K562 (cell line): Measurements from ENCODE around the gene BORCS8. TPM values are rescaled to one million over a fixed set of nuclear protein-coding genes. Genes with fewer than 3 reads are reported as not detected.

Experiments
- ATAC-seq: fragments of 200-7000 bp; cut with Tn5 transposase; 3 replicates; pipeline ENCODE4 v1.9.1; 2020; ENCODE audit warnings: moderate library complexity
- BruUV-seq: library from RNA; stranded (reverse); fragments of 400-500 nt; replicated peaks from 2 replicates; lab custom pipeline; 2021; lab: Mats Ljungman, UMichigan
- CTCF ChIA-PET: fragments of 300-600 bp; formaldehyde crosslinking; extraction: SDS; loops from one replicate; lab custom pipeline; 2021; ENCODE audit warnings: low intra/inter-chr PET ratio; lab: Yijun Ruan, JAX
- POLR2A ChIA-PET: fragments of 300-600, 350-650 bp; sonication (Branson Sonifier 250); formaldehyde crosslinking; extraction: SDS; loops from one replicate; lab custom pipeline; 2021; ENCODE audit warnings: antibody characterized with exemption, inconsistent platforms; lab: Yijun Ruan, JAX
- DNase-seq, 4 experiments: peaks; one replicate each; pipeline versions ENCODE4 v3.0.0 to v3.0.0-alpha.2; 2011 to 2018; ENCODE audit warnings: low spot score in 3 of 4, mixed read lengths in 3 of 4; ENCODE audit errors: extremely low read depth in 1 of 4
- FAIRE-seq: peaks from 2 replicates; lab custom pipeline; 2011; peaks lifted over from hg19 to GRCh38; lab: Jason Lieb, UNC
- H2AFZ ChIP-seq: 2 replicates; pipeline ENCODE4 v1.6.0; 2011; ENCODE audit warnings: low read depth, low read length, control low read depth, inconsistent platforms
- H3K27ac ChIP-seq: fragments of 200-600 bp; 3 replicates; pipeline ENCODE4 v1.8.0; 2011; ENCODE audit warnings: low read depth, mild to moderate bottlenecking, control low read depth, inconsistent platforms, low read length, moderate library complexity, mixed read lengths; ENCODE audit errors: extremely low read depth
- H3K27me3 ChIP-seq, 2 experiments: fragments of 300-600 bp in 1 of 2; 2 replicates in 1 of 2; 3 replicates in 1 of 2; pipeline versions ENCODE4 v1.6.0 to v1.8.0; 2011; ENCODE audit warnings: inconsistent platforms in 2 of 2, low read length in 2 of 2, mild to moderate bottlenecking in 1 of 2, mixed read lengths in 1 of 2, moderate library complexity in 1 of 2; ENCODE audit not compliant: control insufficient read depth in 2 of 2, insufficient read depth in 2 of 2
- H3K36me3 ChIP-seq: fragments of 300-600 bp; 3 replicates; pipeline ENCODE4 v1.8.0; 2011; ENCODE audit warnings: mild to moderate bottlenecking, low read length, inconsistent platforms; ENCODE audit not compliant: control insufficient read depth, insufficient read depth
- H3K4me1 ChIP-seq, 2 experiments: fragments of 200-600 bp in 1 of 2; replicated peaks in 1 of 2; 2 replicates in 1 of 2; 3 replicates in 1 of 2; pipeline versions ENCODE4 v1.5.1 to v1.8.0; 2011; ENCODE audit warnings: inconsistent platforms in 2 of 2, low read length in 2 of 2, mild to moderate bottlenecking in 1 of 2, mixed read lengths in 1 of 2, moderate library complexity in 1 of 2; ENCODE audit not compliant: control insufficient read depth in 2 of 2, insufficient read depth in 2 of 2
- H3K4me2 ChIP-seq: 2 replicates; pipeline ENCODE4 v1.6.1; 2011; ENCODE audit warnings: low read length, control low read depth, inconsistent platforms, mixed read lengths; ENCODE audit not compliant: insufficient read depth
- H3K4me3 ChIP-seq: fragments of 200-600 bp; sonication (generic), shearing (Covaris generic); 2 replicates; pipeline ENCODE4 v1.5.1; 2016; ENCODE audit warnings: control low read depth, inconsistent platforms
- H3K79me2 ChIP-seq: fragments of 200-600 bp; 3 replicates; pipeline ENCODE4 v1.8.0; 2011; ENCODE audit warnings: low read length, inconsistent platforms; ENCODE audit not compliant: control insufficient read depth, insufficient read depth
- H3K9ac ChIP-seq, 2 experiments: 2 replicates each; pipeline versions ENCODE4 v1.6.0 to v1.6.1; 2011; ENCODE audit warnings: low read depth in 2 of 2, low read length in 2 of 2, control low read depth in 1 of 2, inconsistent platforms in 1 of 2, mild to moderate bottlenecking in 1 of 2, mixed read lengths in 1 of 2; ENCODE audit not compliant: insufficient read depth in 1 of 2
- H3K9me1 ChIP-seq: one replicate; pipeline ENCODE4 v1.6.0; 2011; ENCODE audit warnings: inconsistent platforms, mild to moderate bottlenecking, low read length, moderate library complexity; ENCODE audit not compliant: control insufficient read depth, insufficient read depth
- H3K9me3 ChIP-seq: replicated peaks from 2 replicates; pipeline ENCODE4 v1.5.1; 2011; ENCODE audit warnings: low read depth, low read length, inconsistent platforms; ENCODE audit not compliant: control insufficient read depth, insufficient read depth
- H4K20me1 ChIP-seq: replicated peaks from 2 replicates; pipeline ENCODE4 v1.6.1; 2011; ENCODE audit warnings: low read length, inconsistent platforms, mixed read lengths; ENCODE audit not compliant: control insufficient read depth, insufficient read depth
- KDM1A ChIP-seq, 2 experiments: fragments of 450-650 bp; IDR thresholded peaks; 2 replicates each; pipeline ENCODE4 v1.6.1; 2016; ENCODE audit warnings: mild to moderate bottlenecking in 2 of 2
- MXD1 ChIP-seq: fragments of 250-450 bp; sonication (Bioruptor Pico); IDR thresholded peaks from 2 replicates; pipeline ENCODE4 v1.8.0; 2021; ENCODE audit warnings: borderline replicate concordance, mild to moderate bottlenecking, moderate library complexity; ENCODE audit not compliant: poor library complexity, severe bottlenecking
- NCOA6 ChIP-seq: fragments of 450-650 bp; IDR thresholded peaks from 2 replicates; pipeline ENCODE4 v1.6.1; 2017; ENCODE audit warnings: mild to moderate bottlenecking
- THAP12 ChIP-seq: fragments of 250-450 bp; sonication (Bioruptor Pico); IDR thresholded peaks from 2 replicates; pipeline ENCODE4 v1.9.0; 2021; ENCODE audit warnings: mild to moderate bottlenecking, inconsistent platforms
- ZMIZ1 ChIP-seq, 2 experiments: fragments of 150-350 bp in 1 of 2; IDR thresholded peaks; 2 replicates each; pipeline ENCODE4 v1.6.1; 2012 to 2016; ENCODE audit warnings: low read depth in 2 of 2, low read length in 2 of 2, mild to moderate bottlenecking in 1 of 2, moderate library complexity in 1 of 2
- WGBS: fragments of 100-300 bp; shearing (Covaris generic); methylation state at CpG from one replicate; pipeline ENCODE4 v1.1.6; 2016; ENCODE audit warnings: low coverage, mixed read lengths; ENCODE audit not compliant: insufficient coverage; ENCODE audit errors: missing lambda C conversion rate; 5-methylcytosine and 5-hydroxymethylcytosine counted together
- in situ Hi-C: fragments of 300-500 bp; cut with MboI; formaldehyde crosslinking; loops from 4 replicates; pipeline ENCODE4 v1.15.0; 2018; ENCODE audit warnings: inconsistent platforms, mixed read lengths
- intact Hi-C: fragments of 100-400 bp; cut with micrococcal nuclease; formaldehyde crosslinking; loops from 2 replicates; pipeline ENCODE4 v1.14.2; 2022
- polyA plus RNA-seq, 8 experiments: library from polyadenylated mRNA; depleted of rRNA in 4 of 8; stranded (reverse) in 5 of 8; unstranded in 3 of 8; fragments of >200 nt; fragmentation: Nextera tagmentation in 2 of 8; fragmentation: Illumina TruSeq in 1 of 8; extraction: Ambion mirVana in 2 of 8; extraction: Trizol in 1 of 8; gene quantifications; 2 replicates each; pipeline versions ENCODE4 v1.2.1 to v1.2.3, GENCODE V29; 2011 to 2014; ENCODE audit warnings: inconsistent platforms in 1 of 8, missing spikeins in 1 of 8
- total RNA-seq, 7 experiments: library from RNA; depleted of rRNA in 6 of 7; stranded (reverse); fragments of >200 nt in 6 of 7; fragmentation: Illumina TruSeq in 2 of 7; extraction: Trizol in 2 of 7; gene quantifications; 2 replicates each; pipeline versions ENCODE4 v1.2.1 to v1.2.3, GENCODE V29; 2011 to 2021; ENCODE audit warnings: low replicate concordance in 1 of 7

BORCS8 gene
- total and polyA plus RNA-seq, 9 of the 15 experiments (the other 6 are each of a cell fraction or from before 2014, with no cell fraction given): 4.6 to 33.6 (median 16.3) TPM

GRCh38 chr19:19167612-19168011, 24.3 kb downstream of the BORCS8 start:
- Histone ChIP-seq H3K27me3 (no peaks in the 10 kb centered on the region), H2AFZ (no peak overlapping the region), H4K20me1 (peaks cover 8% of the 10 kb centered on the region), H3K27ac (no peak overlapping the region), H3K4me3 (no peak overlapping the region), H3K79me2 (no peaks in the 10 kb centered on the region), H3K9me3 (no peaks in the 10 kb centered on the region), H3K4me1 (peaks cover 22 to 27% of the 10 kb centered on the region in 2 experiments; a peak in 4 of 5 replicates), H3K36me3 (no peaks in the 10 kb centered on the region), H3K4me2 (no peak overlapping the region), H3K9me1 (no peaks in the 10 kb centered on the region), H3K9ac (no peak overlapping the region)
- TF ChIP-seq MXD1: no peak
- intact Hi-C loops: no loop called here
- CTCF ChIA-PET: no interaction called here
- FAIRE-seq (no peak), DNase-seq (no peak), ATAC-seq (no peak)
- in situ Hi-C loops: no loop called here
- WGBS: 57% methylated on average over 3 of the region's 3 CpGs
- POLR2A ChIA-PET: interaction anchor here (1.0 to 1.4 kb wide), 2 partner anchors 9 to 22 kb away, joined by 3 read pairs; no protein-coding TSS in a partner anchor
- BruUV-seq: no TSS peak

- H3K27me3 ChIP-seq: no peaks in the 10 kb centered on the region
- WGBS: 86% methylated on average over 1 of the region's 1 CpG
- no peaks in the 10 kb centered on the region for H3K9me3 ChIP-seq
- ChIA-PET CTCF (no interaction called here), POLR2A (no interaction called here)
- H3K9ac ChIP-seq: 0 out of 4 replicates have a peak overlapping the region, but pooled peaks of 1 of the 2 experiments have one; percentile 36
- H3K4me1 ChIP-seq: peaks cover 6 to 12% of the 10 kb centered on the region in 2 experiments; a peak in 4 of 5 replicates
- FAIRE-seq: no peak
- BruUV-seq: no TSS peak
- H4K20me1 ChIP-seq: peaks cover 8% of the 10 kb centered on the region
- in situ Hi-C loops: no loop called here
- no peak overlapping the region for H2AFZ ChIP-seq
- no peaks in the 10 kb centered on the region for H3K79me2 ChIP-seq
- no peak overlapping the region for H3K4me2 ChIP-seq
- no peak overlapping the region for H3K4me3 ChIP-seq
- DNase-seq: no peak
- ATAC-seq: no peak
- H3K27ac ChIP-seq: no peak overlapping the region
- intact Hi-C loops: no loop called here
- no peaks in the 10 kb centered on the region for H3K9me1 ChIP-seq
- no peaks in the 10 kb centered on the region for H3K36me3 ChIP-seq
- TF ChIP-seq NCOA6: no peak
- no peak for TF ChIP-seq THAP12
- TF ChIP-seq ZMIZ1 (IDR thresholded peaks at IDR 0.05; ENCODE audit: low read depth in 2 of 2, low read length in 2 of 2): no peak
- TF ChIP-seq KDM1A (IDR thresholded peaks at IDR 0.05): peak; percentile 35 to 38; a peak in 1 of 4 replicates
These were observed 26.6 kb downstream of the BORCS8 start for GRCh38 chr19:19165396-19165795.
